Central memory CD4-positive, alpha-beta T cell (primary cell): ENCODE data around the gene ICOSLG.
"Not testable (repeated sequence)": the region's sequence is repeated elsewhere in the genome, so short reads cannot be mapped to it uniquely, and the experiment has no call there.

Experiments used
- DNase-seq: peaks from one replicate; pipeline ENCODE4 v3.0.0; 2022

The ICOSLG gene

GRCh38 chr21:44175189-44175588 lies 65.6 kb downstream of the ICOSLG start:
- not testable (repeated sequence) for DNase-seq
